ENCODE data around the gene HNRNPH3. TPM values are rescaled to one million over a fixed set of nuclear protein-coding genes. Genes with fewer than 3 reads are reported as not detected.

The HNRNPH3 gene
- total and polyA plus RNA-seq, 2 experiments from 2014 or later: 96.1 to 182 TPM

GRCh38 chr10:68327889-68328786, 3.7 kb upstream of the HNRNPH3 start:
- H3K27me3 ChIP-seq: no peaks in the 10 kb centered on the region
- H3K27ac ChIP-seq: no peak overlapping the region
- no peaks in the 10 kb centered on the region for H3K36me3 ChIP-seq
- no peaks in the 10 kb centered on the region for H3K4me1 ChIP-seq (ENCODE audit: low read depth)
- DNase-seq (ENCODE audit: low read depth in 1 of 2, low spot score in 1 of 2): peak in 1 of 2 donors; percentile 86
- no peak for TF ChIP-seq CTCF (IDR thresholded peaks at IDR 0.05; ENCODE audit: low read depth, low read length)
- no peaks in the 10 kb centered on the region for H3K9me3 ChIP-seq (ENCODE audit: low read depth)
- H3K4me3 ChIP-seq: no peak overlapping the region

GRCh38 chr10:68329506-68329861, 2.4 kb upstream of the HNRNPH3 start:
- Histone ChIP-seq H3K9me3 (ENCODE audit: low read depth) (no peaks in the 10 kb centered on the region), H3K4me1 (ENCODE audit: low read depth) (peaks cover 7% of the 10 kb centered on the region), H3K27ac (no peak overlapping the region), H3K27me3 (no peaks in the 10 kb centered on the region), H3K4me3 (no peak overlapping the region), H3K36me3 (no peaks in the 10 kb centered on the region)
- no peak for DNase-seq (ENCODE audit: low read depth in 1 of 2, low spot score in 1 of 2)
- no peak for TF ChIP-seq CTCF (IDR thresholded peaks at IDR 0.05; ENCODE audit: low read depth, low read length)

- H3K9me3 ChIP-seq (ENCODE audit: low read depth): no peaks in the 10 kb centered on the region
- peak overlapping the region; percentile 95 for H3K27ac ChIP-seq
- peaks cover 21% of the 10 kb centered on the region for H3K4me1 ChIP-seq (ENCODE audit: low read depth)
- peak in 1 of 2 donors; percentile 53 for DNase-seq (ENCODE audit: low read depth in 1 of 2, low spot score in 1 of 2)
- H3K36me3 ChIP-seq: no peaks in the 10 kb centered on the region
- H3K4me3 ChIP-seq: peak overlapping the region; percentile 82
- no peak for TF ChIP-seq CTCF (IDR thresholded peaks at IDR 0.05; ENCODE audit: low read depth, low read length)
- H3K27me3 ChIP-seq: no peaks in the 10 kb centered on the region
These were observed 911 bp upstream of the HNRNPH3 start for GRCh38 chr10:68330852-68331454.

GRCh38 chr10:68332259-68333057, 594 bp downstream of the HNRNPH3 start, which contains the start of gene PBLD:
Gene PBLD (minus strand): TSS chr10:68332928. CDS start chr10:68306844, 26,084 bp downstream.
- H3K4me1 ChIP-seq (ENCODE audit: low read depth): peaks cover 36% of the 10 kb centered on the region
- H3K27ac ChIP-seq: peak within 1 kb of the TSS; percentile 95
- H3K27me3 ChIP-seq: no peaks in the 10 kb centered on the region
- H3K36me3 ChIP-seq: no peaks in the 10 kb centered on the region
- peak within 1 kb of the TSS; percentile 82 for H3K4me3 ChIP-seq
- peak; percentile 63 for TF ChIP-seq CTCF (IDR thresholded peaks at IDR 0.05; ENCODE audit: low read depth, low read length)
- DNase-seq (ENCODE audit: low read depth in 1 of 2, low spot score in 1 of 2): peak; percentile 86 to 87
- H3K9me3 ChIP-seq (ENCODE audit: low read depth): no peaks in the 10 kb centered on the region

- Histone ChIP-seq H3K9me3 (ENCODE audit: low read depth) (no peaks in the 10 kb centered on the region), H3K4me1 (ENCODE audit: low read depth) (peaks cover 37% of the 10 kb centered on the region), H3K27ac (peak overlapping the region; percentile 95), H3K36me3 (peaks cover 3% of the 10 kb centered on the region), H3K27me3 (no peaks in the 10 kb centered on the region), H3K4me3 (peak overlapping the region; percentile 82)
- TF ChIP-seq CTCF (IDR thresholded peaks at IDR 0.05; ENCODE audit: low read depth, low read length): no peak
- DNase-seq (ENCODE audit: low read depth in 1 of 2, low spot score in 1 of 2): no peak
These were observed 1.2 kb downstream of the HNRNPH3 start for GRCh38 chr10:68333058-68333395.

Data from cardiac muscle cell (in vitro differentiated cells and primary cell).